ENCODE data around the gene PLPPR5. TPM values are rescaled to one million over a fixed set of nuclear protein-coding genes. Genes with fewer than 3 reads are reported as not detected.

The PLPPR5 gene
- total RNA-seq, 4 donors from 2014 or later = 0.14 to 0.16 TPM; not detected in 2

GRCh38 chr1:98967122-98967521 is 37.5 kb downstream of the PLPPR5 start:
- in situ Hi-C loops (cut with MboI; ENCODE audit: low pct_ligation_motif_present in 1 of 4, low pct_unique_long_range_greater_than_20kb in 1 of 4, low sequenced_read_pairs in 3 of 4) (no loop called here), intact Hi-C loops (cut with DNase I; ENCODE audit: low total_unique reads) (no loop called here)
- Histone ChIP-seq H3K27ac (no peak overlapping the region), H3K4me3 (no peak overlapping the region), H3K36me3 (no peaks in the 10 kb centered on the region), H3K27me3 (no peaks in the 10 kb centered on the region), H3K4me1 (no peaks in the 10 kb centered on the region), H3K9me3 (no peaks in the 10 kb centered on the region)
- 75 to 82% methylated on average over 1 of the region's 1 CpG for WGBS, 2 donors (ENCODE audit: low coverage in 1 of 2)
- no peak for DNase-seq
- TF ChIP-seq EP300 (IDR thresholded peaks at IDR 0.05; ENCODE audit: low read depth) = no peak
- TF ChIP-seq CTCF (IDR thresholded peaks at IDR 0.05) = no peak
- TF ChIP-seq POLR2A (IDR thresholded peaks at IDR 0.05) = no peak
- no peak for TF ChIP-seq POLR2AphosphoS5 (IDR thresholded peaks at IDR 0.05)

- no peak overlapping the region for H3K27ac ChIP-seq
- DNase-seq = no peak
- in situ Hi-C loops (cut with MboI; ENCODE audit: low pct_ligation_motif_present in 1 of 4, low pct_unique_long_range_greater_than_20kb in 1 of 4, low sequenced_read_pairs in 3 of 4) = no loop called here
- H3K4me3 ChIP-seq = no peak overlapping the region
- TF ChIP-seq POLR2A (IDR thresholded peaks at IDR 0.05) = no peak
- no peaks in the 10 kb centered on the region for H3K36me3 ChIP-seq
- intact Hi-C loops (cut with DNase I; ENCODE audit: low total_unique reads) = no loop called here
- H3K4me1 ChIP-seq = no peaks in the 10 kb centered on the region
- no peaks in the 10 kb centered on the region for H3K9me3 ChIP-seq
- H3K27me3 ChIP-seq = no peaks in the 10 kb centered on the region
- WGBS, 2 donors (ENCODE audit: low coverage in 1 of 2) = 85 to 87% methylated on average over 3 of the region's 3 CpGs
Measured at GRCh38 chr1:98965394-98965793, 39.3 kb downstream of the PLPPR5 start.

GRCh38 chr1:98964198-98964597 is 40.5 kb downstream of the PLPPR5 start:
- Histone ChIP-seq H3K27ac (no peak overlapping the region), H3K4me3 (no peak overlapping the region), H3K27me3 (no peaks in the 10 kb centered on the region), H3K36me3 (no peaks in the 10 kb centered on the region), H3K4me1 (no peaks in the 10 kb centered on the region), H3K9me3 (no peaks in the 10 kb centered on the region)
- in situ Hi-C loops (cut with MboI; ENCODE audit: low pct_ligation_motif_present in 1 of 4, low pct_unique_long_range_greater_than_20kb in 1 of 4, low sequenced_read_pairs in 3 of 4) = no loop called here
- WGBS, 2 donors (ENCODE audit: low coverage in 1 of 2) = 38 to 40% methylated on average over 1 to 4 of the region's 4 CpGs
- no peak for DNase-seq
- intact Hi-C loops (cut with DNase I; ENCODE audit: low total_unique reads) = no loop called here
- TF ChIP-seq POLR2A (IDR thresholded peaks at IDR 0.05) = no peak
- TF ChIP-seq EP300 (IDR thresholded peaks at IDR 0.05; ENCODE audit: low read depth) = no peak
- TF ChIP-seq POLR2AphosphoS5 (IDR thresholded peaks at IDR 0.05) = no peak
- TF ChIP-seq CTCF (IDR thresholded peaks at IDR 0.05) = no peak

- no peaks in the 10 kb centered on the region for H3K4me1 ChIP-seq
- H3K4me3 ChIP-seq = no peak overlapping the region
- intact Hi-C loops (cut with DNase I; ENCODE audit: low total_unique reads) = no loop called here
- H3K27ac ChIP-seq = no peak overlapping the region
- TF ChIP-seq POLR2A (IDR thresholded peaks at IDR 0.05) (no peak), CTCF (IDR thresholded peaks at IDR 0.05) (no peak), POLR2AphosphoS5 (IDR thresholded peaks at IDR 0.05) (no peak), EP300 (IDR thresholded peaks at IDR 0.05; ENCODE audit: low read depth) (no peak)
- in situ Hi-C loops (cut with MboI; ENCODE audit: low pct_ligation_motif_present in 1 of 4, low pct_unique_long_range_greater_than_20kb in 1 of 4, low sequenced_read_pairs in 3 of 4) = no loop called here
- no peaks in the 10 kb centered on the region for H3K36me3 ChIP-seq
- 75 to 85% methylated on average over 3 of the region's 3 CpGs for WGBS, 2 donors (ENCODE audit: low coverage in 1 of 2)
- DNase-seq = no peak
- H3K9me3 ChIP-seq = no peaks in the 10 kb centered on the region
- H3K27me3 ChIP-seq = no peaks in the 10 kb centered on the region
Measured at GRCh38 chr1:98963064-98963758, 41.5 kb downstream of the PLPPR5 start.

- in situ Hi-C loops (cut with MboI; ENCODE audit: low pct_ligation_motif_present in 1 of 4, low pct_unique_long_range_greater_than_20kb in 1 of 4, low sequenced_read_pairs in 3 of 4) = no loop called here
- Histone ChIP-seq H3K9me3 (no peaks in the 10 kb centered on the region), H3K4me1 (no peaks in the 10 kb centered on the region), H3K27me3 (no peaks in the 10 kb centered on the region), H3K36me3 (no peaks in the 10 kb centered on the region), H3K27ac (no peak overlapping the region), H3K4me3 (no peak overlapping the region)
- intact Hi-C loops (cut with DNase I; ENCODE audit: low total_unique reads) = no loop called here
- no peak for DNase-seq
- no peak for TF ChIP-seq CTCF (IDR thresholded peaks at IDR 0.05)
- TF ChIP-seq POLR2AphosphoS5 (IDR thresholded peaks at IDR 0.05) = no peak
- no peak for TF ChIP-seq POLR2A (IDR thresholded peaks at IDR 0.05)
- TF ChIP-seq EP300 (IDR thresholded peaks at IDR 0.05; ENCODE audit: low read depth) = no peak
Measured at GRCh38 chr1:98962156-98962555, 42.5 kb downstream of the PLPPR5 start.

All from transverse colon (tissue), 4 donors.